Left ventricle myocardium inferior (tissue), 1 donor: ENCODE results near the gene DNAJC3. TPM values are rescaled to one million over a fixed set of nuclear protein-coding genes. Genes with fewer than 3 reads are reported as not detected.
"Not testable (repeated sequence)": the region's sequence is repeated elsewhere in the genome, so short reads cannot be mapped to it uniquely, and the experiment has no call there.

Experiments used
- DNase-seq: peaks from one replicate; pipeline ENCODE4 v3.0.0-alpha.2; 2020
- H3K27ac ChIP-seq: fragments of 200-600 bp; replicated peaks from 2 replicates; pipeline ENCODE4 v1.8.0; 2021
- H3K27me3 ChIP-seq: fragments of 200-600 bp; 2 replicates; pipeline ENCODE4 v1.8.0; 2021; ENCODE audit warnings: low read depth
- H3K36me3 ChIP-seq: fragments of 200-600 bp; 2 replicates; pipeline ENCODE4 v1.8.0; 2021
- H3K4me1 ChIP-seq: fragments of 200-600 bp; 2 replicates; pipeline ENCODE4 v1.8.0; 2021
- H3K4me3 ChIP-seq: fragments of 200-600 bp; 2 replicates; pipeline ENCODE4 v1.8.0; 2021; ENCODE audit warnings: mild to moderate bottlenecking, moderate library complexity
- H3K9me3 ChIP-seq: fragments of 200-600 bp; replicated peaks from 2 replicates; pipeline ENCODE4 v1.8.0; 2021
- intact Hi-C: fragments of 100-400 bp; cut with micrococcal nuclease; formaldehyde crosslinking; loops from one replicate; pipeline ENCODE4 v1.11.0; 2022
- total RNA-seq: library from RNA; stranded (reverse); fragmentation: NEBNext Ultra II Directional; extraction: Animal tissue kit (Norgen Biotek cat#: 25700); gene quantifications from one replicate; pipeline ENCODE4 v1.2.1, GENCODE V29; 2021
- TF ChIP-seq, protein P1 (sequence below): fragments of 200-600 bp; IDR thresholded peaks from 2 replicates; pipeline ENCODE4 v1.8.0; 2021; ENCODE audit warnings: antibody characterized with exemption, mild to moderate bottlenecking, borderline replicate concordance
- donor health status: DM: no; HTN: yes; CAD: no; lungs with severe emphysema.

The DNAJC3 gene
- total RNA-seq, 1 donor from 2014 or later = 31.5 TPM

DNA sequence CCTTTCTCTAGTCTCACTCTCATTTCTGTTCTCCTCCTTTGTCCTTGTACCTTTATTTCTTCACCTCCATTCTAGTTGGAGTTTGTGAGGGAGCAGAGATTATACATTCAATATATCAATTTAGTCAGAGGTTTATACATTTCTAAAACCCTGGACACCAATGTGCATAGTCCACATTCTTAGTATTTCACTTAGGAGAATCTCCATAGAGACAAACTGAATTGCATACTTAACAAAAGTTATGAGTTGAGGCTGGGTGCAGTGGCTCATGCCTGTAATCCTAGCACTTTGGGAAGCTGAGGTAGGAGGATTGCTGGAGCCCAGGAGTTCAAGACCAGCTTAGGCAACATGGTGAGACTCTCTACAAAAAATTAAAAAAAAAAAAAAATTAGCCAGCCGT, 45.3 kb downstream of the DNAJC3 start:
- Histone ChIP-seq H3K9me3 (no peaks in the 10 kb centered on the region), H3K27ac (no peak overlapping the region), H3K4me1 (peaks cover 8% of the 10 kb centered on the region), H3K4me3 (no peak overlapping the region), H3K36me3 (peaks cover 32% of the 10 kb centered on the region), H3K27me3 (no peaks in the 10 kb centered on the region)
- intact Hi-C loops = no loop called here
- TF ChIP-seq, protein P1, sequence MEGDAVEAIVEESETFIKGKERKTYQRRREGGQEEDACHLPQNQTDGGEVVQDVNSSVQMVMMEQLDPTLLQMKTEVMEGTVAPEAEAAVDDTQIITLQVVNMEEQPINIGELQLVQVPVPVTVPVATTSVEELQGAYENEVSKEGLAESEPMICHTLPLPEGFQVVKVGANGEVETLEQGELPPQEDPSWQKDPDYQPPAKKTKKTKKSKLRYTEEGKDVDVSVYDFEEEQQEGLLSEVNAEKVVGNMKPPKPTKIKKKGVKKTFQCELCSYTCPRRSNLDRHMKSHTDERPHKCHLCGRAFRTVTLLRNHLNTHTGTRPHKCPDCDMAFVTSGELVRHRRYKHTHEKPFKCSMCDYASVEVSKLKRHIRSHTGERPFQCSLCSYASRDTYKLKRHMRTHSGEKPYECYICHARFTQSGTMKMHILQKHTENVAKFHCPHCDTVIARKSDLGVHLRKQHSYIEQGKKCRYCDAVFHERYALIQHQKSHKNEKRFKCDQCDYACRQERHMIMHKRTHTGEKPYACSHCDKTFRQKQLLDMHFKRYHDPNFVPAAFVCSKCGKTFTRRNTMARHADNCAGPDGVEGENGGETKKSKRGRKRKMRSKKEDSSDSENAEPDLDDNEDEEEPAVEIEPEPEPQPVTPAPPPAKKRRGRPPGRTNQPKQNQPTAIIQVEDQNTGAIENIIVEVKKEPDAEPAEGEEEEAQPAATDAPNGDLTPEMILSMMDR = no peak
- DNase-seq = no peak

GRCh38 chr13:95723438-95723837, 46.5 kb downstream of the DNAJC3 start:
- H3K4me1 ChIP-seq = peaks cover 8% of the 10 kb centered on the region
- TF ChIP-seq, protein P1 = no peak
- no peaks in the 10 kb centered on the region for H3K9me3 ChIP-seq
- DNase-seq = no peak
- no peak overlapping the region for H3K27ac ChIP-seq
- no peak overlapping the region for H3K4me3 ChIP-seq
- no peaks in the 10 kb centered on the region for H3K27me3 ChIP-seq
- intact Hi-C loops = no loop called here
- peaks cover 32% of the 10 kb centered on the region for H3K36me3 ChIP-seq

DNA sequence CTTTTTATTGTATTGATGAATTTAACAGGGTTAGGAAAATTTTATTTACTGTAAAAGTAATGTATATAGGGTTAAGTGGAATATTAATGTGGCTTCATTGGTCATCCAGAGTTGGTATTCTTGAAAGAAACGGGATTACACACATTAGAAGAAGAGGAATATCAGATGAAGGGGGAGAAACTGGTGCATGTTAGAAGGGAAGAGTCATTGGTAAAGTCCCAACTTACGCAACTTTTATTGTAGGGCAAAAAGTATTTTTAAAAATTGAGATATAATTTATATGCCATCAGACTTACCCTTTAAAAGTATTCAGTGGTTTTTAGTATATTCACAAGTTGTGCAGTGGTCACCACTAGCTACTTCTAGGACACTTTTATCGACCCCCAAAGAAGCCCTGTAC, 47.3 kb downstream of the DNAJC3 start:
- Histone ChIP-seq H3K4me1 (peaks cover 8% of the 10 kb centered on the region), H3K36me3 (peaks cover 32% of the 10 kb centered on the region), H3K4me3 (no peak overlapping the region), H3K27me3 (no peaks in the 10 kb centered on the region), H3K27ac (no peak overlapping the region), H3K9me3 (no peaks in the 10 kb centered on the region)
- no peak for DNase-seq
- intact Hi-C loops = no loop called here
- TF ChIP-seq, protein P1 = no peak

GRCh38 chr13:95726876-95727275, 49.9 kb downstream of the DNAJC3 start:
- Histone ChIP-seq H3K36me3 (peaks cover 42% of the 10 kb centered on the region), H3K9me3 (peaks cover 14% of the 10 kb centered on the region), H3K27ac (no peak overlapping the region), H3K4me3 (no peak overlapping the region), H3K27me3 (no peaks in the 10 kb centered on the region), H3K4me1 (peaks cover 5% of the 10 kb centered on the region)
- no peak for DNase-seq
- intact Hi-C loops = no loop called here
- TF ChIP-seq, protein P1 = no peak

GRCh38 chr13:95728957-95729356, 52.0 kb downstream of the DNAJC3 start:
- H3K36me3 ChIP-seq = peaks cover 41% of the 10 kb centered on the region
- no peaks in the 10 kb centered on the region for H3K4me1 ChIP-seq
- no peak overlapping the region for H3K4me3 ChIP-seq
- H3K9me3 ChIP-seq = peaks cover 31% of the 10 kb centered on the region
- TF ChIP-seq, protein P1 = no peak
- DNase-seq = no peak
- H3K27ac ChIP-seq = no peak overlapping the region
- no peaks in the 10 kb centered on the region for H3K27me3 ChIP-seq
- intact Hi-C loops = no loop called here

- H3K4me3 ChIP-seq = no peak overlapping the region
- peaks cover 25% of the 10 kb centered on the region for H3K36me3 ChIP-seq
- DNase-seq = no peak
- H3K27ac ChIP-seq = no peak overlapping the region
- TF ChIP-seq, protein P1 = no peak
- intact Hi-C loops = no loop called here
- H3K27me3 ChIP-seq = no peaks in the 10 kb centered on the region
- peaks cover 45% of the 10 kb centered on the region for H3K9me3 ChIP-seq
- H3K4me1 ChIP-seq = no peaks in the 10 kb centered on the region
Measured at GRCh38 chr13:95734124-95734523, 57.2 kb downstream of the DNAJC3 start.

DNA sequence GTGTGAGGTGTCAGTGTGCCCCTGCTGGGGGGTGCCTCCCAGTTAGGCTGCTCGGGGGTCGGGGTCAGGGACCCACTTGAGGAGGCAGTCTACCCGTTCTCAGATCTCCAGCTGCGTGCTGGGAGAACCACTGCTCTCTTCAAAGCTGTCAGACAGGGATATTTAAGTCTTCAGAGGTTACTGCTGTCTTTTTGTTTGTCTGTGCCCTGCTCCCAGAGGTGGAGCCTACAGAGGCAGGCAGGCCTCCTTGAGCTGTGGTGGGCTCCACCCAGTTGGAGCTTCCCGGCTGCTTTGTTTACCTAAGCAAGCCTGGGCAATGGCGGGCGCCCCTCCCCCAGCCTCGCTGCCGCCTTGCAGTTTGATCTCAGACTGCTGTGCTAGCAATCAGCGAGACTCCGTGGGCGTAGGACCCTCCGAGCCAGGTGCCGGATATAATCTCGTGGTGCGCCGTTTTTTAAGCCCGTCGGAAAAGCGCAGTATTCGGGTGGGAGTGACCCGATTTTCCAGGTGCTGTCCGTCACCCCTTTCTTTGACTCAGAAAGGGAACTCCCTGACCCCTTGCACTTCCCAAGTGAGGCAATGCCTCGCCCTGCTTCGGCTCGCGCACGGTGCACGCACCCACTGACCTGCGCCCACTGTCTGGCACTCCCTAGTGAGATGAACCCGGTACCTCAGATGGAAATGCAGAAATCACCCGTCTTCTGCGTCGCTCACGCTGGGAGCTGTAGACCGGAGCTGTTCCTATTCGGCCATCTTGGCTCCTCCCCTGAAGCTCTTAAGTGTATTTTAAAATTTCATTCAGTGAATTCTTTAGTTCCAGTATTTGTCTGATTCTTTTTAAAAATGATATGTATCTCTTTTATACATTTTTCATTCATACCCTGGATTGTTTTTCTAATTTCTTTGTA, 63.4 kb downstream of the DNAJC3 start:
- H3K27me3 ChIP-seq, DNase-seq, H3K27ac ChIP-seq, H3K4me3 ChIP-seq, intact Hi-C loops, H3K36me3 ChIP-seq, H3K9me3 ChIP-seq: not testable (repeated sequence)
- H3K4me1 ChIP-seq = peaks cover 15% of the 10 kb centered on the region
